ENCODE results near the gene COPZ2. TPM values are rescaled to one million over a fixed set of nuclear protein-coding genes. Genes with fewer than 3 reads are reported as not detected.
A peak's percentile ranks its signal among the peaks of the same experiment; 100 is the strongest.

Gene COPZ2
- polyA plus RNA-seq, 3 donors: 4.2 to 12.2 (median 6.9) TPM

DNA sequence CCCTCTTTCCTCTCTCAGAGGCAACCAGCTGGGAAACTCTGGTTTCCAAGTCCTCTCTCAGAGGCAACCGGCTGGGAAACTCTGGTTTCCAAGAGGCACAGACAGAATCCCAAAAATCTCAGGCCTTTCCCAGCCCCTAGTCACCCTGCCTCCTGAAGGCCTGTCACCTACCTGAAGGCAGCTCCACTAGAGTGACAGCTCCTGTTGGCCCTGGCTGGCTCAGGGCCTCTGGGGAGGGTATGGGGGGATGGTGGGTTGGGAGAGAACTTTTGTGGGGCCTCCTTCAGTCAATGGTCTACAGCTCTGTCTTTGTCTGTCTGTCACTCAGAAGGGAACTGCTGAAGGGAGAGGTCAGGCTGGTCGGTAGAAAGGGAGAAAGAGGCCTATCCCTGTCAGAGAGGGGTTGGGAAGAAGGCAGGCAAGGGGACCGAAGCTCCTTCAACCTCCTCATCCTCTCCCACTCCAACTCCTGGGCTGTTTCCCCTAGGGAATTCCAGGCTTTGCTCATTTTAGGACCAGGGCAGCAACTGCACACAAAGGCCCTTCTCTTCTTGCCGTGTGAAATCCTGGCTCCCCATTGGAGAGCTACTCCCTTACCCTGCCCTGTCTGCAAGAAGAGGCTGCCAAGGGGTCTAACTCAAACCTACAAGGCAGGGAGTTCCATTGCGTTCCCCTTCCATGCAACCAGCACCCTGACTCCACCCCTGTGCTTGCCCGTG lies 23.6 kb downstream of the COPZ2 start:
- no peaks in the 10 kb centered on the region for H4K20me1 ChIP-seq (ENCODE audit: insufficient read depth, low read length)
- H3K4me3 ChIP-seq (replicated peaks in 1 of 3; ENCODE audit: low read depth in 2 of 3, low read length in 3 of 3): no peak overlapping the region
- Mint-ChIP-seq H3K36me3 (peaks cover 3 to 18% of the 10 kb centered on the region in 2 donors), H3K4me1 (peaks cover 46% of the 10 kb centered on the region), H3K9me3 (peaks cover 0 to 2% (median 0%) of the 10 kb centered on the region in 7 donors), H3K27ac (no peak overlapping the region), H3K27me3 (ENCODE audit: low read depth in 3 of 3) (peaks cover 26 to 46% (median 38%) of the 10 kb centered on the region in 3 donors), H3K4me3 (peak overlapping the region in 1 of 2 donors; percentile 5)
- peaks cover 27 to 48% of the 10 kb centered on the region in 2 donors for H3K4me1 ChIP-seq (ENCODE audit: control insufficient read depth in 1 of 2, insufficient read depth in 2 of 2, low read length in 2 of 2)
- DNase-seq: no peak
- intact Hi-C loops (cut with micrococcal nuclease): no loop called here
- peaks cover 4 to 26% of the 10 kb centered on the region in 2 donors for H3K27me3 ChIP-seq (ENCODE audit: control insufficient read depth in 2 of 2, insufficient read depth in 2 of 2, low read length in 2 of 2)
- H2AFZ ChIP-seq (ENCODE audit: insufficient read depth, low read depth, low read length, poor library complexity, severe bottlenecking): no peak overlapping the region
- no peak overlapping the region for H3K27ac ChIP-seq (ENCODE audit: low read depth in 1 of 2, low read length in 2 of 2)
- H3K9ac ChIP-seq (ENCODE audit: insufficient read depth, low read length, poor library complexity, severe bottlenecking): no peak overlapping the region
- H3K9me3 ChIP-seq (replicated peaks in 1 of 2; ENCODE audit: control insufficient read depth in 1 of 2, insufficient read depth in 1 of 2, low read length in 2 of 2): no peaks in the 10 kb centered on the region
- no peaks in the 10 kb centered on the region for H3K36me3 ChIP-seq (replicated peaks in 1 of 2; ENCODE audit: control insufficient read depth in 1 of 2, insufficient read depth in 2 of 2, low read length in 2 of 2)
- no peak for TF ChIP-seq CTCF (IDR thresholded peaks at IDR 0.05)
- no peak overlapping the region for H3K4me2 ChIP-seq (replicated peaks; ENCODE audit: extremely low read depth, low read length, poor library complexity, severe bottlenecking)
- no peaks in the 10 kb centered on the region for H3K79me2 ChIP-seq (ENCODE audit: insufficient read depth, low read length)
- WGBS (ENCODE audit: insufficient coverage): 93% methylated on average over 5 of the region's 6 CpGs

- H3K9ac ChIP-seq (ENCODE audit: insufficient read depth, low read length, poor library complexity, severe bottlenecking): no peak overlapping the region
- H3K79me2 ChIP-seq (ENCODE audit: insufficient read depth, low read length): no peaks in the 10 kb centered on the region
- intact Hi-C loops (cut with micrococcal nuclease): no loop called here
- H4K20me1 ChIP-seq (ENCODE audit: insufficient read depth, low read length): no peaks in the 10 kb centered on the region
- H3K9me3 ChIP-seq (replicated peaks in 1 of 2; ENCODE audit: control insufficient read depth in 1 of 2, insufficient read depth in 1 of 2, low read length in 2 of 2): no peaks in the 10 kb centered on the region
- peak overlapping the region; percentile 82 to 95 for H3K4me3 Mint-ChIP-seq
- WGBS (ENCODE audit: insufficient coverage): 61% methylated on average over 2 of the region's 5 CpGs
- H3K36me3 ChIP-seq (replicated peaks in 1 of 2; ENCODE audit: control insufficient read depth in 1 of 2, insufficient read depth in 2 of 2, low read length in 2 of 2): no peaks in the 10 kb centered on the region
- H3K27me3 ChIP-seq (ENCODE audit: control insufficient read depth in 2 of 2, insufficient read depth in 2 of 2, low read length in 2 of 2): peaks cover 4 to 26% of the 10 kb centered on the region in 2 donors
- H3K4me1 Mint-ChIP-seq: peaks cover 40% of the 10 kb centered on the region
- H3K4me2 ChIP-seq (replicated peaks; ENCODE audit: extremely low read depth, low read length, poor library complexity, severe bottlenecking): peak overlapping the region; percentile 96
- peak overlapping the region in 1 of 3 experiments; percentile 79 for H3K4me3 ChIP-seq (replicated peaks in 1 of 3; ENCODE audit: low read depth in 2 of 3, low read length in 3 of 3)
- no peak for TF ChIP-seq CTCF (IDR thresholded peaks at IDR 0.05)
- H3K4me1 ChIP-seq (ENCODE audit: control insufficient read depth in 1 of 2, insufficient read depth in 2 of 2, low read length in 2 of 2): peaks cover 24 to 43% of the 10 kb centered on the region in 2 donors
- no peak overlapping the region for H3K27ac ChIP-seq (ENCODE audit: low read depth in 1 of 2, low read length in 2 of 2)
- no peak overlapping the region for H2AFZ ChIP-seq (ENCODE audit: insufficient read depth, low read depth, low read length, poor library complexity, severe bottlenecking)
- H3K9me3 Mint-ChIP-seq: peaks cover 0 to 2% (median 0%) of the 10 kb centered on the region in 7 donors
- H3K36me3 Mint-ChIP-seq: peaks cover 3 to 19% of the 10 kb centered on the region in 2 donors
- no peak for DNase-seq
- peaks cover 26 to 46% (median 40%) of the 10 kb centered on the region in 3 donors for H3K27me3 Mint-ChIP-seq (ENCODE audit: low read depth in 3 of 3)
- no peak overlapping the region for H3K27ac Mint-ChIP-seq
Observed at GRCh38 chr17:48012654-48013053, 24.9 kb downstream of the COPZ2 start.
